ENCODE data around the gene DUSP1. TPM values are rescaled to one million over a fixed set of nuclear protein-coding genes. Genes with fewer than 3 reads are reported as not detected.

Gene DUSP1
- total and polyA plus RNA-seq, 10 of the 15 experiments (the other 5 are each of a cell fraction or from before 2014, with no cell fraction given) = 1.4 to 6.2 (median 3.9) TPM

DNA sequence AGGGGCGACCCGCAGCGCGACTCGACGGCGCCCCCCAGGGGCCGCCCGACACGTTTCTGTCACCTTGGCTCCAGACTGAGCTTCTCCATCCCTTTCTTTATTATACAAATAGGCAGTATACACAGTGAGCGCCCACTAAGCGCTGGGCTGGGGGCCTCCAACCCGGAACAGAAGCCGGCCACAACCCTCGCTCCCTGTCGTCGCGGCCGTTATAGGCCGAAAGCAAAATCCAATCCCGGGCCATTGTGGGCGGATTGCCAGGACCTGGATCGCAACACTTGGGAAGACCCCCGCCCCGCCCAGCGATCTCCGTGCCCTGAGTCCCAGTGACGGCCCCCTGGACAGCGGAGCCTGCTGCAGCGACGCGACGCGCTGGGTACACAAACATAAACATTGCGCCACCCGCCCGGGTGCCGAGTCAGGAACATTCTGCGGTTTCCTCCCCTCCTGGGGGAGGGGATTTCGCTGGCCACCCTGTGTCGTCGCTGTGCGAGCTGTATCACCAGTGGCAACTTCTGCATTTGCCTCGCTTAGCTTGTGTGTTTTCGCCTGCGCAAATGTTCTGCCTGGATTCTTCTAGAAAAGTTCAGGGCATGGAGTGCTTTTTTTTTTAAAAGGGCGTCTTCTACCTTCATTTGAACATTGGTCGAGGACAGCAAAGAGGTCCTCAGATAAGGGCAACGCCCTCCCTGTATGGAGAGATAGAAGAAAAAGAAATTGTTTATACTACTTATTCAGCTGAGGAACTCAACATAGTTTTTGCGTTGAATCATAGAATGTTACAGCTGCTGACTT lies 1.3 kb upstream of the DUSP1 start (continued):
- TF ChIP-seq, protein P1, sequence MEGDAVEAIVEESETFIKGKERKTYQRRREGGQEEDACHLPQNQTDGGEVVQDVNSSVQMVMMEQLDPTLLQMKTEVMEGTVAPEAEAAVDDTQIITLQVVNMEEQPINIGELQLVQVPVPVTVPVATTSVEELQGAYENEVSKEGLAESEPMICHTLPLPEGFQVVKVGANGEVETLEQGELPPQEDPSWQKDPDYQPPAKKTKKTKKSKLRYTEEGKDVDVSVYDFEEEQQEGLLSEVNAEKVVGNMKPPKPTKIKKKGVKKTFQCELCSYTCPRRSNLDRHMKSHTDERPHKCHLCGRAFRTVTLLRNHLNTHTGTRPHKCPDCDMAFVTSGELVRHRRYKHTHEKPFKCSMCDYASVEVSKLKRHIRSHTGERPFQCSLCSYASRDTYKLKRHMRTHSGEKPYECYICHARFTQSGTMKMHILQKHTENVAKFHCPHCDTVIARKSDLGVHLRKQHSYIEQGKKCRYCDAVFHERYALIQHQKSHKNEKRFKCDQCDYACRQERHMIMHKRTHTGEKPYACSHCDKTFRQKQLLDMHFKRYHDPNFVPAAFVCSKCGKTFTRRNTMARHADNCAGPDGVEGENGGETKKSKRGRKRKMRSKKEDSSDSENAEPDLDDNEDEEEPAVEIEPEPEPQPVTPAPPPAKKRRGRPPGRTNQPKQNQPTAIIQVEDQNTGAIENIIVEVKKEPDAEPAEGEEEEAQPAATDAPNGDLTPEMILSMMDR (IDR thresholded peaks at IDR 0.05 in 2 of 3, conservative IDR thresholded peaks at IDR 0.05 in 1 of 3; ENCODE audit: control insufficient read depth in 2 of 3, extremely low read depth in 1 of 3, insufficient read depth in 1 of 3, low read depth in 3 of 3, low read length in 3 of 3) = peak; percentile 86 to 91 (median 91)
- TF ChIP-seq POLR2A (IDR thresholded peaks at IDR 0.05; ENCODE audit: low read depth, low read length) (peak; percentile 67), BACH1 (IDR thresholded peaks at IDR 0.05; ENCODE audit: borderline replicate concordance) (0 out of 2 replicates have a peak, but pooled peaks have one; percentile 70), SMAD1 (IDR thresholded peaks at IDR 0.05; ENCODE audit: low read depth, partially characterized antibody) (no peak), ZBTB33 (IDR thresholded peaks at IDR 0.05) (no peak), POLR2AphosphoS5 (IDR thresholded peaks at IDR 0.05; ENCODE audit: low read length) (peak; percentile 57; the same call in 1 of the 2 replicates), NFYB (IDR thresholded peaks at IDR 0.05; ENCODE audit: insufficient read depth, low read depth, low read length) (no peak), CBFB (IDR thresholded peaks at IDR 0.05; ENCODE audit: low read depth) (peak; percentile 85), HDGF (IDR thresholded peaks at IDR 0.05) (0 out of 2 replicates have a peak, but pooled peaks have one; percentile 17), CBX5 (IDR thresholded peaks at IDR 0.05; ENCODE audit: low read depth) (no peak; the same call in 1 of the 2 replicates), MXI1 (IDR thresholded peaks at IDR 0.05; ENCODE audit: low read depth, low read length) (peak; percentile 71), RB1 (IDR thresholded peaks at IDR 0.05; ENCODE audit: borderline replicate concordance) (no peak), SPI1 (IDR thresholded peaks at IDR 0.05; ENCODE audit: borderline replicate concordance, insufficient read depth, low read depth, low read length) (peak; percentile 16; the same call in 1 of the 2 replicates), RUNX3 (IDR thresholded peaks at IDR 0.05; ENCODE audit: low read length) (peak; percentile 91), NFYA (IDR thresholded peaks at IDR 0.05; ENCODE audit: borderline replicate concordance, low read depth, low read length) (no peak), SP1 (IDR thresholded peaks at IDR 0.05; ENCODE audit: low read depth, low read length) (peak; percentile 52), ATF2 (IDR thresholded peaks at IDR 0.05; ENCODE audit: low read length) (no peak)
- TF ChIP-seq, protein P2, sequence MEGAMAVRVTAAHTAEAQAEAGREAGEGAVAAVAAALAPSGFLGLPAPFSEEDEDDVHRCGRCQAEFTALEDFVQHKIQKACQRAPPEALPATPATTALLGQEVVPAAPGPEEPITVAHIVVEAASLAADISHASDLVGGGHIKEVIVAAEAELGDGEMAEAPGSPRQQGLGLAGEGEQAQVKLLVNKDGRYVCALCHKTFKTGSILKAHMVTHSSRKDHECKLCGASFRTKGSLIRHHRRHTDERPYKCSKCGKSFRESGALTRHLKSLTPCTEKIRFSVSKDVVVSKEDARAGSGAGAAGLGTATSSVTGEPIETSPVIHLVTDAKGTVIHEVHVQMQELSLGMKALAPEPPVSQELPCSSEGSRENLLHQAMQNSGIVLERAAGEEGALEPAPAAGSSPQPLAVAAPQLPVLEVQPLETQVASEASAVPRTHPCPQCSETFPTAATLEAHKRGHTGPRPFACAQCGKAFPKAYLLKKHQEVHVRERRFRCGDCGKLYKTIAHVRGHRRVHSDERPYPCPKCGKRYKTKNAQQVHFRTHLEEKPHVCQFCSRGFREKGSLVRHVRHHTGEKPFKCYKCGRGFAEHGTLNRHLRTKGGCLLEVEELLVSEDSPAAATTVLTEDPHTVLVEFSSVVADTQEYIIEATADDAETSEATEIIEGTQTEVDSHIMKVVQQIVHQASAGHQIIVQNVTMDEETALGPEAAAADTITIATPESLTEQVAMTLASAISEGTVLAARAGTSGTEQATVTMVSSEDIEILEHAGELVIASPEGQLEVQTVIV (IDR thresholded peaks at IDR 0.05; ENCODE audit: borderline replicate concordance, partially characterized antibody) = no peak
- TF ChIP-seq, protein P3, sequence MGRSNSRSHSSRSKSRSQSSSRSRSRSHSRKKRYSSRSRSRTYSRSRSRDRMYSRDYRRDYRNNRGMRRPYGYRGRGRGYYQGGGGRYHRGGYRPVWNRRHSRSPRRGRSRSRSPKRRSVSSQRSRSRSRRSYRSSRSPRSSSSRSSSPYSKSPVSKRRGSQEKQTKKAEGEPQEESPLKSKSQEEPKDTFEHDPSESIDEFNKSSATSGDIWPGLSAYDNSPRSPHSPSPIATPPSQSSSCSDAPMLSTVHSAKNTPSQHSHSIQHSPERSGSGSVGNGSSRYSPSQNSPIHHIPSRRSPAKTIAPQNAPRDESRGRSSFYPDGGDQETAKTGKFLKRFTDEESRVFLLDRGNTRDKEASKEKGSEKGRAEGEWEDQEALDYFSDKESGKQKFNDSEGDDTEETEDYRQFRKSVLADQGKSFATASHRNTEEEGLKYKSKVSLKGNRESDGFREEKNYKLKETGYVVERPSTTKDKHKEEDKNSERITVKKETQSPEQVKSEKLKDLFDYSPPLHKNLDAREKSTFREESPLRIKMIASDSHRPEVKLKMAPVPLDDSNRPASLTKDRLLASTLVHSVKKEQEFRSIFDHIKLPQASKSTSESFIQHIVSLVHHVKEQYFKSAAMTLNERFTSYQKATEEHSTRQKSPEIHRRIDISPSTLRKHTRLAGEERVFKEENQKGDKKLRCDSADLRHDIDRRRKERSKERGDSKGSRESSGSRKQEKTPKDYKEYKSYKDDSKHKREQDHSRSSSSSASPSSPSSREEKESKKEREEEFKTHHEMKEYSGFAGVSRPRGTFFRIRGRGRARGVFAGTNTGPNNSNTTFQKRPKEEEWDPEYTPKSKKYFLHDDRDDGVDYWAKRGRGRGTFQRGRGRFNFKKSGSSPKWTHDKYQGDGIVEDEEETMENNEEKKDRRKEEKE (IDR thresholded peaks at IDR 0.05) = no peak

All from GM12878 (cell line).